Kidney capillary endothelial cell (primary cell): ENCODE data around the gene GMDS.
A peak's percentile ranks its signal among the peaks of the same experiment; 100 is the strongest.

Experiments
- DNase-seq: peaks from one replicate; pipeline ENCODE4 v3.0.0-alpha.2; 2018; ENCODE audit warnings: low spot score

GMDS gene

DNA sequence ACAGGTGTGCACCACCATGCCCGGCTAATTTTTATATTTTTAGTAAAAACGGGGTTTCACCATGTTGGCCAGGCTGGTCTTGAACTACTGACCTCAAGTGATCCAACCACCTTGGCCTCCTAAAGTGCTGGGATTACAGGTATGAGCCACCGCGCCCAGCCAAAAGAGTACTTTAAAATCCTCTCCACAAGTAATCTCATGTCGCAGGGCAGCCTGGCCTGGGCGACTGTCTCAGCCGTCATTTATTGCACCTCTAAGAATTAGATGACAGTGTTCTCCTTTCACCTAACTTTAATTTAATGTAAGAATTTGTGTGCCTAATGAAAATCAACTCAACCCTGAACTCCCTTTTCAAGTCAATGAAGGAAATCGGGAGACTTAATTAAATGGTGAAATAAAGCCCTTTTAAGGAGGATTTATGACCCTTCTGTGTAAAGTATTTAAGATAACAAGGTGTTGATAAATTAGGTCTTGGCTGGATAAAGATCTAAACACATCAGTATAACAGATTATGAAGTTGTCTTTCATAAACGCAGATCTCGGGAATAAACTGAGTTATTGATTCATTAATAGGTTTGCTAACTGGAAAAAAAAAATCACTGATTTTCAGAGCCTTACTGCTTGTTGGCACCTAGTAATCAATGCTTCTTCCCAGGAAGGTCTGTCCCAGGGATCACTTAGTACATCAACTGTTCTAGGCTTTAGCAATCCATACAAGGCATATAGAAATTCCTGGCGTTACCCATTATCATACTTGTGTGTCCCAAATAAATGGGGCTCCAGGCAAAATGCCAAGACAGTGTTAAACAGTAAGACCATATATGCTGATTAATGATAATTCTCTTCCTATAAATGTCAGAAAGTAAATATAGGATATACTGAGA lies 209.3 kb downstream of the GMDS start:
- no peak for DNase-seq

DNA sequence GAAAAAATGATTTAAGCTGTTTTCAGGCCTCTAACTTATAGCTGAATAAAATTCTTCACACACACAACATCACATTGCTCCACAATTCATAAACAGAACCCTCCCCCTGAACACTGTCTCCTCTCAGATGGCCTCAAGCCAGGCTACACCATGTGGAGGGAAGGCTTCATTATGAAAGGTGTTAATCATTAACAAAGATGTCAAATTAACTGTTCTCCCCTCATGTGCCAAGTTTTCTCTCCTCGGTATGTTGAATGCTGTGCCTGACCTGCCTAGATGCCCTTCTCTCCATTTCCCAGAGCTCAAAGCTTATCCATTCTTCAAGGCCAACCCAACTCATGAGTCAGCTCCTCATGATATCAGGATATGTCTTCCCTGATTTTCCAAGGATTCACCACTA lies 210.4 kb downstream of the GMDS start:
- DNase-seq, result no peak

DNA sequence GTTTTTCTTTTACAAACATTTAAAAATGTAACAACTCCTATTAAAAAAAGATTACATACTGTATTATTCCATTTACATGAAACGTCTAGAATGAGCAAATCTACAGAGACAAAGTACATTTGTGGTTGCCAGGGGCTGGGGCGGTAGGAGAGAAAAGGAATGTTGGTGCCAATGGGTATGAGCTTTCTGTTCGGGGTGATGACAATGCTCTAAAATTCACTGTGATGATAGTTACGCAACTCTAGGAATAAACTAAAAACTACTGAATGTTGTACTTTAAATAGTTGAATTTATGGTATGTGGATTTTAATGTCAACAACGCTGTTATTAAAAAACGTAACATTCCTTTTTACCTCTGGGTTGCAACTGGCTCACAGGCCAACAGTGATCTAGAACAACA lies 211.1 kb downstream of the GMDS start:
- no peak for DNase-seq

DNA sequence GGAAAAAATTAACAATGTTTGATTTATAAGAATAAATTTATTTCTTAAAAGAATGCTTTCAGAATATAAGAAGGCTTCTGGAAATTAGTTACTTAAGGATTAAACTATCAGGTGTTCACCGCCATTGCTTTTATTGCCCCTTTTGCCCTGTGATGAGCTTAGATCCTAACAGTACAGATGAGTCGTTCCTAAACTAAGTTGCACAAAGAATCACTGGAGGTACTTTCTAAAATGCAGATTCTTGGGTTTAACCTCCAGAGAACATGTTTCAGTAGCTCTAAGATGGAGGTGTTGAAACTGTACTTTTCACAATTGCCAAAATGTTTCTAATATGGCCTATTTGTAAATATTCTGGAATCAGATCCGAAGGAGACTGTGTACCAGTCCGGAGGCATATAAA lies 211.9 kb downstream of the GMDS start:
- DNase-seq, result no peak

DNA sequence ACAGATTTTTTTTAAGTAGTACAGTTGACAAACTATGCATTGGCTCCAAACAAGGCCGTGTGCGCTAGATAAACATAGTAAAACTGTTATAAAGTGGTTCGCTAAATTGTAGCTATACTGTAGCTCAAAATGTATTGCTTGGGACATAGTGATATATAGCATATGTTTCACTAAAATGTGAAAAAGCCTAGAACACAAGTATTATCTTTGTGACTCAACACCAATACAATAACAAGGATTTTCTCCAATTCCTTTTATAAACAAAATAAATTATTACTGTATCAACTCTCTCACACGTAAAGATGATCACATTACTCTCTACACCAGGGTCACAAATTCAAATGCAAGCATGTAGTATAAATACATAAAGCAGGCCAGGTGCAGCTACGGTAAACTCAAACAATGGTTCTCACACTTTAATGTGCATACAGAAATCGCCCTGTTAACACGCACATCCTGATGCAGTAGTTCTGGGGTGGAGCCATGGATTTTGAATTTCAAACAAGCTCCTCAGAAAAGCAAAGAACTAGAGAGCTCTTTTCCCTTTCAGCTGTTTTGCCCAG lies 214.6 kb downstream of the GMDS start:
- DNase-seq, result no peak

DNA sequence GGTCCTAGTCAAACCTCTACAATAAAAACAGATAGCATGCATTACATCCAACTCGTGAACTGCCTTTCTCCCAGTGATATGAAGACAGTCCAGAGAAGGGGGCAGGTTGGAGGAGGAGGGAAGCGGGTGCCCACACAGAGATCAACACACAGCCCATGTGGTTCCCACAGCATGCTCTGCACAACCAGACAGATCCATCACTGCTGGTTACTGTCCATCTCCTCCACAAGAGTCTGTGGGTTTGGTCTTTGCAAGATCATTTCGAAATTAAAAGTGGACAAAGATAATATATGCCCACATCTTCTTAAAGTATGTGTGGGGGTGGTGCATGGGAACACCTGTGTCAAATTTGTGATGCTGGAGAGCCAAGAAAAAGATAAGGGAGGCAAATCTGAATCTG lies 215.5 kb downstream of the GMDS start:
- DNase-seq, result no peak

DNA sequence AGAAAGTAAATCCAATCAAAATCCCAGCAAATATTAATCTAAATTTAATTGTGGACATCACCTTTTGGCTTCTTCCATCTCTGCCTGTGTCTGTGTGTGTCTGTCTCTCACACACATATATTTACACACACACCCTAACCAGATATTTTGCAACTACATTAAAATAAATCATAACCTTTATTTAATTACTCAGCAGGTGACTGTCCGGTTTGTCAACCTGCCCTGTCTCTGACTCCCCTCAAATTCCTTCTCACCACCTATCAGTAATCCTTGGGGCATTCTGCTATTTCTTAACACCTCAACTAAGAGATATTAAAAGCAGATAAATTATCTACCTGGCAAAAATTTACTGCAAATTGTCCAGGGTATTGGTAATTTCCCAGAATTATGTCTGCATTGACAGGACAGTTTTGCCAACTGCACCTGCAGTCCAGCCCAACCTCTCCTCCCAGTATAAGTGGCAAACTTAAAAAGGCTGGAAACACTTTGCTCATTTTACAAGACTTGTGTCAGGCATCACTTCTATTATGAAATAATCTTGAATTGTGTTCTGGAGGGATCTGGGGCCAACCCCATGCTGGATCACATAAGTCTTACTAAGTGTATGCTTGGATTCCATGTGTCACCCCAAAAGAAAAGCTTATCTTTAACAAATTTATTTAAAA lies 216.1 kb downstream of the GMDS start:
- no peak for DNase-seq

DNA sequence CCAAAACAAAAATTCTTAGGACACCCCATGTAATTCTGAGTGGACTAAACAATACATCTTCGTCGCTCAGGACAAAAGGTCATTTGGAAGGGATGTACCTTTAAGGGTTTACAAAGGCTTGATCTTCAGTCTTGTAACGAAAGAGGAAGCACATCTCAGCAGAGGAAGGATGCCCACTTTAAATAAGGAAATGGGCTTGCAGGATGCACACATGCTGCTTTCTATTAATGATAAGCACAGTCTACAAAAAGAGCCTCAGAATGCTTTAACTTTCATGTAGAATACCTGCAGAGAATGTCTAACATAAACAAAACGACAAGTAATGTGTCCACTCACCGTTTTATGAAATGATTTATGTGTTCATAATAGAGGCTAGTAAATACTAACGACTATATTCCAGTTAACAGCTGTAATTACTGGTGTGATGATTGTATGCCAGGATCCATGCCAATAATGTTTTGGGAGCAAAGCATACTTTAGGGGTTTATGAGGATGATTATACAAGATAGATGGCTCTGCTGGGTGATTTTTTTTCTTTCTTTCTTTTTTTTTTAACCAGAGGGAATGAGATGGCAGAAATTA lies 216.9 kb downstream of the GMDS start:
- peak; percentile 42 for DNase-seq

DNA sequence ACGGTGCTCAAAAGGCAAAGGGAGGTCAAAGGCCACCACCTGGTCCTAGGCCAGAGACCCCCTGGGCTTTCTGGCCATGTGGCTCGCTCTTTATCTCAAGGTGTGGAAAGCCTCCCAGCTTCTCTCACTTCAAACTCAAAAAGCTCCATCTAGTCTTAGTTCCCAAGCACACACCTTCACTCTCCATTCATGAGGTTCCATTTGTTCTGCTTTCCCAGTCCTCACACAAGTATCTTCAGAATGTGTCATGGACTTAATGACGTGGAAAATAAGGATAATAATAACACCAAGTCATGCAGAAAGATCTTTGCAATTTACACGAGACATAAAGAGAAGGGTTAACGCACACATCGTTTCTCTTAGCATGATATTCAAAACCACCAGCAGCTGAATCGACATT lies 219.3 kb downstream of the GMDS start:
- no peak for DNase-seq

DNA sequence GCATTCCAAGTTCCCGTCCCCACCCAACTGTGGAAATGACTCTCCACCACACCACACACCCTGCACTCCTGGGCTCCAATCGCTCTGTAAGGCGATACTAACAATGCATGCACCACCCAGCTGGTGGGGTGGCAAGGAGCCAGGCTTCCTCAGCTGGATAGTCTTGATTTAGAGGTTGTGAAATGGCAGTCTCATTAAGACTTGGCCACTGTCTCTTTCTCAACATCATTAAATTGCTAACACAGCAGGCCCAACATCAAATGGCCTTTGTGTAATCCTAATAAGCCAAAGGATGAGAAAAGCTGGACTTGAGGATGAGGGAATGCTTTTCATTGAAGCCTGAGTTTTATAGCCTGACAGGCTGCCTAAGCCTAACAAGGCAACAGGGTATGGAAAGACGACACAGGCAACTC lies 223.7 kb downstream of the GMDS start:
- no peak for DNase-seq

DNA sequence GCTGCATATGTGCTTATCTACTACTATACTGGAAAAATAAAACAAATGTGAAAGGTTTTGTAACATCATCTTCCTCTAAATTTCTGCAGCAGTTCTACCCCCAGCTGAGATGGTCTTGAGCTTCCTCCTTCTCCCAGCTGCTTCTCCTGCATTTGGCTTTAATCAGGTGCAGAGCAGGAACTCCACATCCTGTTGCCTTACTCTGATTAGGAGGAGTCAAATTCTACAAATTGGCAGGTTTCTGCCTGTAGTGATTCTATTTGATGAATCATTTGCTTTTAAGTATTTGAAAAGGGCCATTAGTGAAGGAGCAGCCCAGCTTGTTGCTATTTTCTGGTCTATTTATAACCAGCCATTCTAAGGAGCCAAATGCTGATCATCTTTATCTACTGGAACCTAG lies 224.5 kb downstream of the GMDS start:
- DNase-seq, result no peak

DNA sequence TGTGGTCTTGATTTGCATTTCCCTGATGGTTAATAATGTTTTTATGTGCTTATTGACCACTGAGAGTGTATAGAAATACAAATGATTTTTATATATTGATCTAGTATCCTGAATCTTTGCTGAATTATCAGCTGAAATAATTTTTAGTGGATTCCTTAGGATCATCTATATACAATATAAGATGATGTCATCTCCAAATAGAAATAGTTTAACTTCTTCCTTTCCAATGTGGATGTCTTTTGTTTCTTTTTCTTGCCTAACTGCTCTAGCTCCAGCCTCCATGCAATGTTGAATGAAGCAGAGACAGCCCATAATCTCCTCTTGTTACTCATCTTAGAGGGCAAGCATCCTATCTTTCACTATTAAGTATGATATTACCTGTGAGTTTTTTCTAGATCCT lies 226.4 kb downstream of the GMDS start:
- DNase-seq, result no peak

DNA sequence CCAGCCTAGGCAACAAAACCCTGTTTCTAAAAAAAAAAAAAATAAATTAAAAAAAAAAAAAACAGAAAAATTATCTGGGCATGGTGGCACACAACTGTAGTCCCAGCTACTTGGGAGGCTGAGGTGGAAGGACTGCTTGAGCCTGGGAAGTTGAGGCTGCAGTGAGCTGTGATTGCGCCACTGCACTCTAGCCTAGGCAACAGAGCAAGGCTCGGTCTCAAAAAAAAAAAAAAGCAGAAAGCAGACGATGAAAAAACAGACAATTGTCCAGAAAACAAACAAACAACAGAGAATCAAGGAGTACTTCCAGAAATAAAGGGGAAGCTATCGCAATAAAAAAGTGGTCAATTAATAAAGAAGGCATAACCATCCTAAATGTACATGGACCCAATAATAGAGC lies 229.4 kb downstream of the GMDS start:
- no peak for DNase-seq

DNA sequence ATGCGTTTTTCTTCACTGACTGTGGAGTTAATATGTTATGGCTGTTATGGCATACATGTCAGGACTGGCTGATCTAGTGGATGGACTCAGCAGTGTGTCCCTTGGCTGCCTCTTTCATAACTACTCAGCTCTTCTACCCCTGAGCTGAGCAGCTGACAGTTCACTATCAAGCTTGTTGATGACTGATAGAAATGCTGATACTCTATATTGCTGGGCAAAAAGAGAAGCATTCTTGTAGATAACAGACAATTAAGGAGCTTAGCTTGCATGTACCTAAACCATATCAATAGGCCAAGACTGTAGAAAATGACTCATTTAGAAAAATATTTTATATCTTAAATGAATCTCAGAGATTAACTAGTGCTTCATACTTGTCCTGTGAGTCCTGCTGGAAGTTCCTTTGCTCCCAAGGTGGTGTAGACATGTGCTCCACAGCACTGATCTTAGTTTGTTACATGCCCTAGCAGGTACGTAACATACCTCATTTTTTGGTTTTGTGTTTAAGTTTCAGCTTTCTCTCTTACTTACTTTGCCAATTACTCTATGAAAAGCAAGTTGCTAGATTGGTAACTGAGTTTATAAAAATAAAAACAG lies 236.9 kb downstream of the GMDS start:
- DNase-seq, result no peak

DNA sequence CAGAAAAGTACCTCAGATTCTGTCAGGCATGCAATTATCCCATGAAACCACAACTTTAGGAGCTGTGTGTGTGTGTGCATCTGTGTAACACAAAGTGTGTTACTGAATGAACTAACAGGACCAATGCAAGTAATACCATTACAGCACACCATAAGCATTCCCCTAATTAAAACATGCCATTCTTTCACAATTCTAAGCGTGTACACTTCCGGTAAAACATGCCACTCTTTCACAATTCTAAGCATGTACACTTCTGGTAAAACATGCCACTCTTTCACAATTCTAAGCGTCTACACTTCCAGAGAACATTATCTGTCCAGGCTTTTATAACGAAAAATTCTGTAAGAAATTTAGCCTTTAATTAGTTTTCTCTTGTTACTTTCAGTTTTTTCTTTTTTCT lies 238.2 kb downstream of the GMDS start:
- DNase-seq, result no peak

DNA sequence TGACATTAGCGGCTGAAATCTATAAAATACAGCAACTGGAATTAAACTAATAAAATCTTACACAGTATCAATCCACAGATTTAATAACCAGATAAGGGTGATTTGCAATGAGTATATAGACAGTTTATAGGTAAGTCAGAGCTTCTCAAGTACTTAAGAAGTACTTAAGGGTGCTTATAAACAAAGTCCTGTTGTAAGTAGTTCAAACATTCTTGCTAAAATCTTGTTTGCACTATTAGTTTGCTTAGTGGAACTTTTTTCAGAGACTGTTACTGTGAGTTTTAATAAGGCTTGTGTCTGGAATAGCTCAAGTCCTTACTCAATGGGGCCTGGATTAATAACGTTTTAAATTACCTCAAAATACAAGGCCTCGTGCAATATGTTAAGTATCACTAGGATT lies 240.5 kb downstream of the GMDS start:
- no peak for DNase-seq

DNA sequence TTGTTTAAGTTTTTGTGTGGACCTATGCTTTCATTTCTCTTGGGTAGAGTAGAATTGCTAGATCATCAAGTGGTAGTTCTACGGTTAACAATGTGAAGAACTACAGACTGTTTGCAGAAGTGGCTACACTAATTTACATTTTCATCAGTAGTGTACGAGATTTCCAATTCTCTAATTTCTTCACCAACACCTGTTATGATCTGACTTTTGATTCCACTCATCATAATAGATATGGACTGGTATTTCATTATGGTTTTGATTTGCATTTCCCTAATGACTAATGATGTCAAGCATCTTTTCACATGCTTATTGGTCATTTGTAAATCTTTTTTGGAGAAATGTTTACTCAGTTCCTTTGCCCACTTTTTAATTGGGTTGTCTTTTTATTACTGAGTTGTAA lies 244.4 kb downstream of the GMDS start:
- DNase-seq, result no peak

DNA sequence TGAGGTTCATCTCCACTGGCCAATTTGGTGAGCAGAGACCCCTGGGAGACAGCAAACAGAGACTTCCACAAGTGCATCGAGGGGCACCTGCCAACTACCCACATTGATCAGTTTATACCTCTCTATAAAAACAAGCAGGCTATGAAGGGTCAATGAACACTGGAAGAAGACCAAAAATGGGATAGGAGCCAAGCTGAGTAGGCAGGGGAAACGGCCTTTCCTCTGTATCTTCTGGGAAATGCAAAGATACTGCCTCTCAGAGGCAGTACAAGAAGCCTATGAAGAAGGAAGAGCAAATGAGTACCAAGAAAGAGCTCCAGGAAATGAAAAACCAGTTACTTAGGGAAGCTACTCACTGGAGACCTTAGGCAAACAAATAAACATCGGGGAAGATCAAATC lies 247.7 kb downstream of the GMDS start:
- DNase-seq, result no peak

DNA sequence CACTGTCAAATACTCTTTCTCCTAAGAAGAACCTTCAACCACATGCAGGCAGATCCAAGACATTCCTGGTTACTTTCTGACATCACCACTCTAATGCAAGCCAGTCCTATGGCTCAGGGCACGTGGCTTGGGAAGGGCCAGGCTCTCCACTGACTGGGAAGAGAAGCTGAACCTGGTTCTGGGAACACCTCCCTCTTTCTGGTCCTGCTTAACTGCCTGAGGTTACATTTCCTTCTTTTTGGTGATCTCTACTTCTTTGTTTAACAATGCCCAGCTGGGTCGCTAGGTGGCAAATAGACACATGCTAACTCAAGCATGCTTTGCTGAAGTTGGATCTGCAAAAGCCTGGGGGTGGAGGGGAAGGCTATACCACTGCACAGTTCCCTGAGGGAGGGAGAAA lies 249.8 kb downstream of the GMDS start:
- no peak for DNase-seq

DNA sequence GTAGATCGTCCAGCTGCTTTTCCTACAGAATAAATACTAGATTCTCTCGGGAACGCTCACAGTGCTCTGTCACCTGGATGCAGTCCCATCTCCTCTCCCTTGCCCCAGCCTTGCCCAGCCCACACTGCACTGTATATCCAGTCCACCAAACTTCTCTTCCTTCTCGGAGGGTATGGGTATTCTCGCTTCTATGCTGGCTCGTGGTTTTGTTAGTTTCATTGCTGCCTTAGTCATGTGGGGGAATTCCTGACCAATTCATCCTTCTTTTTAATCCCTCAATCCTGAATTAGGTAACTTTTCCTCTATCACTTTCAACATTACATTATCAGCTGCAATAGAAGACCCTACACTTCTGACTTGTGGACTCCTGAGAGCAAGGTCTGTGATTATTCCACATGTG lies 252.4 kb downstream of the GMDS start:
- no peak for DNase-seq

DNA sequence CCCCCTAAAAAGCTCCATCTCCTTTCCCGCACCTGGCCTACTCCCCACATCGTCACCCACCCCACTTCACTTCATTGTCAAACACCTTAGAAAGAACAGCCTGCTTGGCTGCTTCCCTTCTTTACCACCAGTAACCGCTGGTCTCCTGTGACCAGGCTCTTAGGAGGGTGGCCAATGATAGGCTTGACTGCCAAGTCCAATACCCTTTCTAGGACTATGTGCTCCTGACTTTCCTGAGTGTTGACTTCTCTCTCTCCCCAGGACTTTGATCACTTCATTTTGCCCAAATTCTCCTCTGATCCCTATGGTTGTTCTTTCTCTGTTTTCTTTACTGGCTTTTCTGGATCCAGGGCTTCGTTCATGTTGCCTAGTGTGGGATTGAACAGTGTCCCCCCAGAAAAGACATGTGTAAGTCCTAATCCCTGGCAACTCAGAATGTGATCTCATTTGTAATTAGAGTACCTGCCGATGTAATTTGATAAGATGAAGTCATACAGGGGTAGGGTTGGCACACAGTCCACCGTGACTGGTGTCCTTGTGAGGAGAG lies 254.0 kb downstream of the GMDS start:
- DNase-seq, result no peak

DNA sequence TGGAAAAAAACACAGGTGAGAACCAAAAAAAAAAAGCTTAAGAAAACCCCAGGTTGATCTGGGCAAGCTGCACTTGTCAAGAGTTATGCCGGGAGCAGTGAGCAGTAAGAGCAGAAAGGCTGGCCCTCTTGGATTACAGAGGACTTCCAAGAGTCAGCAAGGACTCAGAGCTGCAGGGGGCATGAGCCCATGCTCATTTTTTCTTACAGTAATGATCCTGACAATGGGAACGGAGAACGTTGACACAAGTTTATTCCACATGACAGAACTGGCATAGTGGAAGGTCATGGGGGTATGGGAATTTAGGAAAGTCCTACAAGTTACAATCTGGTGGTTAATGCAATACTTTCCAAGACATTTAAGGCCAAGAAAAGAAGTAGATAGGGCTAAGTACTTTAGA lies 256.6 kb downstream of the GMDS start:
- no peak for DNase-seq
